Peyer's patch (tissue), 4 donors: ENCODE results near the gene PZP. TPM values are rescaled to one million over a fixed set of nuclear protein-coding genes. Genes with fewer than 3 reads are reported as not detected.
"Not testable (repeated sequence)": the region's sequence is repeated elsewhere in the genome, so short reads cannot be mapped to it uniquely, and the experiment has no call there.

Experiments
- DNase-seq, 3 donors: peaks; one replicate each; pipeline ENCODE4 v3.0.0-alpha.2; 2017 to 2019
- H3K27ac ChIP-seq, 4 donors: fragments of 200-600 bp; sonication (generic); one replicate each; pipeline ENCODE4 v1.5.1; 2016 to 2019
- H3K27me3 ChIP-seq, 2 donors: fragments of 200-600 bp; sonication (generic); one replicate each; pipeline ENCODE4 v1.5.1; 2019
- H3K36me3 ChIP-seq, 3 donors: fragments of 200-600 bp; sonication (generic); one replicate each; pipeline ENCODE4 v1.5.1; 2016 to 2019
- H3K4me1 ChIP-seq, 4 donors: fragments of 200-600 bp; sonication (generic); one replicate each; pipeline ENCODE4 v1.5.1; 2016 to 2019
- H3K4me3 ChIP-seq, 4 donors: fragments of 200-600 bp; sonication (generic); 1 replicate in 3 of 4; 2 replicates in 1 of 4; pipeline ENCODE4 v1.5.1; 2016 to 2019; ENCODE audit warnings: mild to moderate bottlenecking in 1 of 4
- H3K9me3 ChIP-seq, 4 donors: fragments of 200-600 bp; sonication (generic); one replicate each; pipeline ENCODE4 v1.5.1; 2016 to 2019; ENCODE audit warnings: mild to moderate bottlenecking in 1 of 4
- POLR2A ChIP-seq, 2 donors: fragments of 450-650 bp; IDR thresholded peaks; one replicate each; pipeline ENCODE4 v1.5.1; 2017; ENCODE audit warnings: antibody characterized with exemption in 2 of 2, mild to moderate bottlenecking in 2 of 2, moderate library complexity in 2 of 2
- total RNA-seq, 4 donors: library from RNA; depleted of rRNA; stranded (reverse); fragments of >200 nt; gene quantifications; one replicate each; pipeline ENCODE4 v1.1.0, GENCODE V29; 2016
- TF ChIP-seq, protein P1 (sequence below), 6 experiments: fragments of 450-650 bp in 4 of 6; fragments of 200-600 bp in 2 of 6; sonication (generic) in 1 of 6; IDR thresholded peaks; one replicate each; pipeline ENCODE4 v1.5.1; 2017 to 2019; ENCODE audit warnings: antibody characterized with exemption in 6 of 6, mild to moderate bottlenecking in 3 of 6, moderate library complexity in 1 of 6

PZP gene
- total RNA-seq, 4 donors from 2014 or later, result not detected

DNA sequence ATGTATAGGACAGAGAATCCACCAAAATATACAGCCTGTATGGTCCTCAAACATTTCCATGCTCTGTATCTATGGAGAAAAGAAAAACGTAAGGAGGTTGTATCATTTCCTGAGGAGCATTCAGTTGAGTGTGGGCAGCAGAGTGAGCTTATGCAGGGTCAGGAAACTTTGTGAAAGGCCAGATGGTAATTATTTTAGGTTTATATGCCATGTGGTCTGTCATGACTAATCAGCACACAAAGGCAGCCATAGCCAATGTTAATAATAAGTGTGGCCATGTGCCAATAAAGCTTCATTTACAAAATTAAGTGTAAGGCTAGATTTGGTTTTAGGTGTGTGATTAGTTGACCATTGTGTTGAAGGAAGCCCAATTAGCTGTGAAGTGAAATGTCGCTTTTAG lies 59.3 kb downstream of the PZP start:
- TF ChIP-seq POLR2A (IDR thresholded peaks at IDR 0.05), result no peak
- TF ChIP-seq, protein P1, sequence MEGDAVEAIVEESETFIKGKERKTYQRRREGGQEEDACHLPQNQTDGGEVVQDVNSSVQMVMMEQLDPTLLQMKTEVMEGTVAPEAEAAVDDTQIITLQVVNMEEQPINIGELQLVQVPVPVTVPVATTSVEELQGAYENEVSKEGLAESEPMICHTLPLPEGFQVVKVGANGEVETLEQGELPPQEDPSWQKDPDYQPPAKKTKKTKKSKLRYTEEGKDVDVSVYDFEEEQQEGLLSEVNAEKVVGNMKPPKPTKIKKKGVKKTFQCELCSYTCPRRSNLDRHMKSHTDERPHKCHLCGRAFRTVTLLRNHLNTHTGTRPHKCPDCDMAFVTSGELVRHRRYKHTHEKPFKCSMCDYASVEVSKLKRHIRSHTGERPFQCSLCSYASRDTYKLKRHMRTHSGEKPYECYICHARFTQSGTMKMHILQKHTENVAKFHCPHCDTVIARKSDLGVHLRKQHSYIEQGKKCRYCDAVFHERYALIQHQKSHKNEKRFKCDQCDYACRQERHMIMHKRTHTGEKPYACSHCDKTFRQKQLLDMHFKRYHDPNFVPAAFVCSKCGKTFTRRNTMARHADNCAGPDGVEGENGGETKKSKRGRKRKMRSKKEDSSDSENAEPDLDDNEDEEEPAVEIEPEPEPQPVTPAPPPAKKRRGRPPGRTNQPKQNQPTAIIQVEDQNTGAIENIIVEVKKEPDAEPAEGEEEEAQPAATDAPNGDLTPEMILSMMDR (IDR thresholded peaks at IDR 0.05), result no peak
- Histone ChIP-seq H3K27ac (no peak overlapping the region), H3K36me3 (no peaks in the 10 kb centered on the region), H3K27me3 (no peaks in the 10 kb centered on the region), H3K4me3 (no peak overlapping the region), H3K9me3 (no peaks in the 10 kb centered on the region), H3K4me1 (no peaks in the 10 kb centered on the region)
- no peak for DNase-seq

DNA sequence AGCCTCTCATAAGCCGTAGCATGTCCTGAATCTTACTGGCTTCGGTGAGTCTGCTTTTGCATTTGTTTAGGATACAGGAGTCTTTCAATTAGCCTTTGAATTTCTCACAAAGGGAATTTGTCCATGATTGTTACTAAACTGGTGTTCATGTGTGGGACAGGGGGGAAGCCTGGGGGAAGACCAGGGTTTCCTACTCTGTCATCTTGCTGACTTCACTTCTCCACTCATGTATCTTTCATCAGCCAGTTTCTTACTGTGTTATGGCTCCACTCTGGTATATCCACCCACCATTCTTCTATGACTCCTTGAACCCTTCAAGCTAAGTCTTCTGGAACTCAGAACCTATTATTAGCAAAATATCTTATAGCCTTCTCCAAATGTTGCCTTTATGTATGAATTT lies 60.7 kb downstream of the PZP start:
- no peaks in the 10 kb centered on the region for H3K9me3 ChIP-seq
- TF ChIP-seq, protein P1 (IDR thresholded peaks at IDR 0.05), result no peak
- no peak for TF ChIP-seq POLR2A (IDR thresholded peaks at IDR 0.05)
- H3K27me3 ChIP-seq, result no peaks in the 10 kb centered on the region
- no peak overlapping the region for H3K27ac ChIP-seq
- no peaks in the 10 kb centered on the region for H3K36me3 ChIP-seq
- no peaks in the 10 kb centered on the region for H3K4me1 ChIP-seq
- DNase-seq, result no peak
- H3K4me3 ChIP-seq, result no peak overlapping the region

DNA sequence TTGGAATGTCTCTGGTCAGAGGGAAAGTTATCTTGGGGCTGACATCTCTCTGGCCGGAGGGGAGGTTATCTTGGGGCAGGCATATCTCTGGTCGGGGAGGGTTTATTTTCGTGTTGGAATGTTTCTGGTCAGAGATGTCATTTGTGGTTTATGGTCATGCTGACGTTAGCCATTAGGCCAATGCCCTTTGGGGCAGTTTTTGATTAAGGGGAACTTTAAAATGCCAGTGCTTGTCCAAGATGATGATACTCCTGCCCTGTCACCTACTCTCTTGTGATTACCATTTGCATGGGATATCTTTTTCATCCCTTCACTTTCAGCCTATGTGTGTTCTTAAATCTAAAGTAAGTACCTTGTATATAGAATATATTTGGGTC lies 63.5 kb downstream of the PZP start:
- H3K4me1 ChIP-seq, result no peaks in the 10 kb centered on the region
- H3K9me3 ChIP-seq, result no peaks in the 10 kb centered on the region
- TF ChIP-seq POLR2A (IDR thresholded peaks at IDR 0.05), result no peak
- TF ChIP-seq, protein P1 (IDR thresholded peaks at IDR 0.05), result no peak
- H3K36me3 ChIP-seq, result no peaks in the 10 kb centered on the region
- no peaks in the 10 kb centered on the region for H3K27me3 ChIP-seq
- H3K4me3 ChIP-seq, result no peak overlapping the region
- DNase-seq, result no peak
- H3K27ac ChIP-seq, result no peak overlapping the region

DNA sequence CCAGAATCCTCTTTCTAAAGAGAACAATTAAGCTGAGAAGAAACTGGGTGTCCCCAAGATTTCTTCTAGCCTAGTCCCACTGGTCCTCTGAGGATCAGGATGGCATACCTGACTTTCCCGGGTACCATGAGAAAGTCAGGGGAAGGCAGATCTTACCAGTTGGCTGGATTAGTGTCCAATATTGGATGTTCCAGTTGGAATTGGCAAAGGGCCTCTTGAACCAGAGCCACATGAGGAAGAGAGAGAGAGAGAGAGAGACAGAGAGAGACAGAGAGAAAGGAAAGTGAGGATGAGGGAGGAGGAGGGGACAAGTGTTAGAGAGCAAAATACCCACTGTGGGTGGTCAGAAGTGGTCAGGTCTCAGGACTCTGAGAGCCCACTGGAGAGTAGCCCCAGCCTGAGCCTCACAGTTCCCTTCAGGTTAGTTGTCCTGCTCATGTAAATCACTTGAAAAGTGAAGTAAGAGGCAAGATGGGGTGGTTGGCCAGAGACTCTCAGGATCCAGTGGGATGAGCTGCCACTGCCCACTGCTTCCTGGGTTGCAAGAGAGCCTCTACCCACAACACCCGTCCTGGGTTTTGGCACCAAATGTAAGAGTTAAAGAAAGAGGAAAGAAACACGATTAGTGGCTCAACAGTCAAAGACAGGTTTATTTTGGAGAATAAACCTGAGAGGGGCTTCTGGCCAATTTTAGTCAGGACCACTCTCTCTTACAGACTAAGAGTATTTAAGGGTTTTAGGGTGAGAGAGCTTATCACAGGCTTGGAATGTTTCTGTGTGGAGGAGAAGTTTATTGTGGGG lies 64.1 kb downstream of the PZP start:
- Histone ChIP-seq H3K9me3 (no peaks in the 10 kb centered on the region), H3K27me3 (no peaks in the 10 kb centered on the region), H3K27ac (no peak overlapping the region), H3K4me3 (no peak overlapping the region), H3K4me1 (no peaks in the 10 kb centered on the region), H3K36me3 (no peaks in the 10 kb centered on the region)
- no peak for TF ChIP-seq POLR2A (IDR thresholded peaks at IDR 0.05)
- TF ChIP-seq, protein P1 (IDR thresholded peaks at IDR 0.05), result no peak
- no peak for DNase-seq

DNA sequence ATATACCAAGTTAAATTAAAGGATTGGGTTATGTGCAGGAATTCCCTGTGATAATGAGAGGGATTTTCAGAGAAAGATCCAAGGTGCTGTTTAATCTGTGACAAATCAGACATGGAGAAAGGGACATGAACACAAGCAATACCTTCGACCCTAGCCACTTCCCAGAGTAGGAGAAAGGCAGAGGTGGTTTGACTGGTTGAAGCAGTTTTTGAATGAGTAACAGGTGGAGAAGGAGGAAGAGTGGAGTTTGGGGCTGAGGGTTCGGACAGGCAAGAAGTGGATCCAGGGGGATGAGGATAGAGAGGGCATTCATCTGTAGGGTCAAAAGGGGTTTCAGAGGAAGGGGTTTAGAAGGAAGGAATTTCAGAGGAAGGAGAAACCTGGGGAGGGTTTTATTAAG lies 65.1 kb downstream of the PZP start:
- H3K9me3 ChIP-seq, result no peaks in the 10 kb centered on the region
- no peaks in the 10 kb centered on the region for H3K27me3 ChIP-seq
- no peaks in the 10 kb centered on the region for H3K36me3 ChIP-seq
- DNase-seq, result no peak
- no peaks in the 10 kb centered on the region for H3K4me1 ChIP-seq
- H3K27ac ChIP-seq, result no peak overlapping the region
- TF ChIP-seq, protein P1 (IDR thresholded peaks at IDR 0.05), result no peak
- TF ChIP-seq POLR2A (IDR thresholded peaks at IDR 0.05), result no peak
- H3K4me3 ChIP-seq, result no peak overlapping the region

DNA sequence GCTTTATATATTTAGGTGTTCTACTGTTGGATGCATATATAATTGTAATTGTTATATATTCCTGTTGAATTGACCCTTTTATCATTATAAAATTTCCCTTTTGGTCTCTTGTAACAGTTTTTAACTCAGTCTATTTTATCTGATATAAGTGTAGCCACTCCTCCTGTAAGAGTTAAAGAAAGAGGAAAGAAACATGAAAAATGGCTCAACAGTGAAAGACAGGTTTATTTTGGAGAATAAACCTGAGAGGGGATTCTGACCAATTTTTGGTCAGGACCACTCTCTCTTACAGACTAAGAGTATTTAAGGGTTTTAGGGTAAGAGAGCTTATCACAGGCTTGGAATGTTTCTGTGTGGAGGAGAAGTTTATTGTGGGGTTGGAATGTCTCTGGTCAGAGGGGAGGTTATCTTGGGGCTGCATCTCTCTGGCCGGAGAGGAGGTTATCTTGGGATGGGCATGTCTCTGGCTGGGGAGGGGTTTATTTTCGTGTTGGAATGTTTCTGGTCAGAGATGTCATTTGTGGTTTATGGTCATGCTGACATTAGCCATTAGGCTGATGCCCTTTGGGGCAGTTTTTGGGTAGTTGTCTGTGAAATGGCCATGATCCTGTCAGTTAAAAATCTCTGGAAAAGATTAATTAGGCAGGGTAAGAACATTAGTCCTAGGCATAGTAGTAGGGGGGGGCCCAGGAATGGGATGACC lies 68.5 kb downstream of the PZP start:
- H3K4me1 ChIP-seq, H3K9me3 ChIP-seq, DNase-seq, H3K4me3 ChIP-seq, H3K27me3 ChIP-seq, H3K27ac ChIP-seq, H3K36me3 ChIP-seq: not testable (repeated sequence)
